Keratinocyte (primary cell): ENCODE results near the gene ZNF804B.

Experiments
- EZH2 ChIP-seq: IDR thresholded peaks from one replicate; pipeline ENCODE4 v1.6.1; 2012; ENCODE audit warnings: inconsistent platforms, mild to moderate bottlenecking, low read length, moderate library complexity
- TF ChIP-seq, protein P1 (sequence below), 3 experiments: IDR thresholded peaks in 1 of 3; conservative IDR thresholded peaks in 1 of 3; optimal IDR thresholded peaks in 1 of 3; 2 replicates in 2 of 3; 3 replicates in 1 of 3; pipeline versions ENCODE3 to v1.5.1; 2011; ENCODE audit warnings: low read length in 3 of 3, mild to moderate bottlenecking in 3 of 3, moderate library complexity in 2 of 3, control low read depth in 1 of 3, inconsistent platforms in 1 of 3; ENCODE audit not compliant: insufficient read depth in 2 of 3; ENCODE audit errors: extremely low read depth in 1 of 3

DNA sequence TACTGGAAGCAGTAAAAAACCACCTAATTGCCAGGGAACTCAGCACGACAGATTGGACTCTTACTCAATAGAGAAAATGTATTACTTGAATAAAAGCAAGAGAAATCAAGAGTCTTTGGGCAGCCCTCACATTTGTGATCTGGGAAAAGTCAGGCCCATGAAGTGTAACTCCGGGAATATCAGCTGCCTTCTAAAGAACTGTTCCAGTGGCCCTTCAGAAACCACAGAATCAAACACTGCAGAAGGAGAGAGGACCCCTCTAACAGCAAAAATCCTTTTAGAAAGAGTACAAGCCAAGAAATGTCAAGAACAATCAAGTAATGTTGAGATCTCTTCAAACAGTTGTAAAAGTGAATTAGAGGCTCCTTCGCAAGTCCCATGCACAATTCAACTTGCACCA, 576.0 kb downstream of the ZNF804B start:
- TF ChIP-seq, protein P1, sequence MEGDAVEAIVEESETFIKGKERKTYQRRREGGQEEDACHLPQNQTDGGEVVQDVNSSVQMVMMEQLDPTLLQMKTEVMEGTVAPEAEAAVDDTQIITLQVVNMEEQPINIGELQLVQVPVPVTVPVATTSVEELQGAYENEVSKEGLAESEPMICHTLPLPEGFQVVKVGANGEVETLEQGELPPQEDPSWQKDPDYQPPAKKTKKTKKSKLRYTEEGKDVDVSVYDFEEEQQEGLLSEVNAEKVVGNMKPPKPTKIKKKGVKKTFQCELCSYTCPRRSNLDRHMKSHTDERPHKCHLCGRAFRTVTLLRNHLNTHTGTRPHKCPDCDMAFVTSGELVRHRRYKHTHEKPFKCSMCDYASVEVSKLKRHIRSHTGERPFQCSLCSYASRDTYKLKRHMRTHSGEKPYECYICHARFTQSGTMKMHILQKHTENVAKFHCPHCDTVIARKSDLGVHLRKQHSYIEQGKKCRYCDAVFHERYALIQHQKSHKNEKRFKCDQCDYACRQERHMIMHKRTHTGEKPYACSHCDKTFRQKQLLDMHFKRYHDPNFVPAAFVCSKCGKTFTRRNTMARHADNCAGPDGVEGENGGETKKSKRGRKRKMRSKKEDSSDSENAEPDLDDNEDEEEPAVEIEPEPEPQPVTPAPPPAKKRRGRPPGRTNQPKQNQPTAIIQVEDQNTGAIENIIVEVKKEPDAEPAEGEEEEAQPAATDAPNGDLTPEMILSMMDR (optimal IDR thresholded peaks at IDR 0.05 in 1 of 3, IDR thresholded peaks at IDR 0.05 in 1 of 3, conservative IDR thresholded peaks at IDR 0.05 in 1 of 3; ENCODE audit: extremely low read depth in 1 of 3, insufficient read depth in 2 of 3, low read length in 3 of 3), result no peak
- no peak for TF ChIP-seq EZH2
